Smooth muscle cell (in vitro differentiated cells): ENCODE results near the gene DCDC2B. TPM values are rescaled to one million over a fixed set of nuclear protein-coding genes. Genes with fewer than 3 reads are reported as not detected.
A peak's percentile ranks its signal among the peaks of the same experiment; 100 is the strongest.

Source experiments
- DNase-seq: peaks from one replicate; lab custom pipeline; 2025; ENCODE audit not compliant: unreplicated experiment; lab: John Stamatoyannopoulos, UW
- H2AFZ ChIP-seq: fragments of 200-600 bp; sonication (generic); 2 replicates; pipeline ENCODE4 v1.6.0; 2016; ENCODE audit warnings: antibody characterized with exemption, low read depth, mild to moderate bottlenecking
- H3F3A ChIP-seq: fragments of 200-600 bp; sonication (generic); 2 replicates; pipeline ENCODE4 v1.6.0; 2017; ENCODE audit warnings: antibody characterized with exemption, low read depth
- H3K27ac ChIP-seq: fragments of 200-600 bp; sonication (generic); 2 replicates; pipeline ENCODE4 v1.5.1; 2016; ENCODE audit warnings: low read depth, mild to moderate bottlenecking
- H3K27me3 ChIP-seq: fragments of 200-600 bp; sonication (generic); 2 replicates; pipeline ENCODE4 v1.6.1; 2016; ENCODE audit warnings: low read depth, mild to moderate bottlenecking
- H3K36me3 ChIP-seq: fragments of 200-600 bp; sonication (generic); 2 replicates; pipeline ENCODE4 v1.5.1; 2016; ENCODE audit warnings: low read depth
- H3K4me1 ChIP-seq: fragments of 200-600 bp; sonication (generic); 2 replicates; pipeline ENCODE4 v1.5.1; 2016; ENCODE audit warnings: low read depth
- H3K4me2 ChIP-seq: fragments of 200-600 bp; sonication (generic); 2 replicates; pipeline ENCODE4 v1.6.0; 2016; ENCODE audit warnings: mild to moderate bottlenecking
- H3K4me3 ChIP-seq: fragments of 200-600 bp; sonication (generic); 2 replicates; pipeline ENCODE4 v1.5.1; 2016; ENCODE audit warnings: mild to moderate bottlenecking
- H3K79me2 ChIP-seq: fragments of 200-600 bp; sonication (generic); 2 replicates; pipeline ENCODE4 v1.6.0; 2016; ENCODE audit warnings: low read depth, mild to moderate bottlenecking
- H3K9ac ChIP-seq: fragments of 200-600 bp; sonication (generic); 2 replicates; pipeline ENCODE4 v1.6.0; 2016; ENCODE audit warnings: low read depth
- H3K9me3 ChIP-seq: fragments of 200-600 bp; sonication (generic); replicated peaks from 2 replicates; pipeline ENCODE4 v1.5.1; 2016; ENCODE audit warnings: low read depth
- H4K20me1 ChIP-seq: fragments of 200-600 bp; sonication (generic); 2 replicates; pipeline ENCODE4 v1.6.0; 2016; ENCODE audit warnings: low read depth
- WGBS: methylation state at CpG from one replicate; pipeline ENCODE4 v1.1.7; 2016; ENCODE audit warnings: low lambda C conversion rate; 5-methylcytosine and 5-hydroxymethylcytosine counted together
- polyA plus RNA-seq: library from polyadenylated mRNA; unstranded; fragments of >200 nt; fragmentation: Nextera tagmentation; extraction: Ambion mirVana; gene quantifications from 2 replicates; pipeline ENCODE4 v1.2.1, GENCODE V29; 2016
- total RNA-seq: library from RNA; depleted of rRNA; stranded (reverse); fragments of >200 nt; gene quantifications from 2 replicates; pipeline ENCODE4 v1.2.3, GENCODE V29; 2014
- TF ChIP-seq, protein P1 (sequence below): fragments of 200-600 bp; sonication (generic); IDR thresholded peaks from 2 replicates; pipeline ENCODE4 v1.5.1; 2017; ENCODE audit warnings: borderline replicate concordance, mild to moderate bottlenecking, antibody characterized with exemption; ENCODE audit not compliant: insufficient read depth, poor library complexity, severe bottlenecking

DCDC2B gene
- total and polyA plus RNA-seq, 2 experiments from 2014 or later = not detected

DNA sequence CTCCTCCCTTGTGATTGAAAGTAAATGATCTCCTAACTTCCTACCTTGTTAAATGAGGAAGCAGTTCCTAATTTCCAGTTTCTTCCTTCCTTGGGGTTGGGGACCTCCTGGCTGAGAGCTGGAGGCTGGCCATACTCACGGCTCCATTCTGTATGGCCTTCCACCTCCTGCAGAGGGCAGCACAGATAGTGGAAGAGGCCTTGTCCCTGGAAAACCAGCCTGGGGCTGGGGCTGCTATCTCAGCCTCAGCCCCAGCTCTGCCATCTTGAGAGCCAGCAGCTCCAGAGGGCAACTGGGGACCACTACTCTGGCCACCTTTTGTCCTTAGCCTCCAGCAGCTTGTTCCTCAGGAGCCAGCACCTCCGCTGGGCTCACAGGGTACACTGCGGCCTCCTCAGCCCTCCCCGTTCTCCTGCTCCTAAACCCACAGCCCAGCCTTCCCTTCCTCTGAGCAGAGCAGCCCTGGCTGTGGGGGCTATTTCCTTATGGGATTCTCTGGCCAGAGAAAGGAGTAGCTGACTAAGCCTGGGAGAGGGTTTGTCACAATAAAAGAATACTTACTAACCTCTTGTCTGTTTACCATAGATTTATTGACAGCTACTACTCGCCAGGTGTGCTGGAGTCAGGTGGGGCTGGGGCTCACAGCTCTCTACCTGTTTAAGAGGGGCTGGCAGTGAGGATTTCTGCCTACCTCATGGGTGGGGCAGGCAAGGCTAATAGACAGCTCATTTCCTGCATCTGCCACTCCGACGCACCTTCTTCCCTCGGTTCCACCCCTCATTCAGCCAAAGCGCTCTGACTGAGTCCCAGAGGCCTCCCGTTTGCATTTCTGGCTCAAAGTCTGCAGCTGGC, 7.0 kb downstream of the DCDC2B start:
- TF ChIP-seq, protein P1, sequence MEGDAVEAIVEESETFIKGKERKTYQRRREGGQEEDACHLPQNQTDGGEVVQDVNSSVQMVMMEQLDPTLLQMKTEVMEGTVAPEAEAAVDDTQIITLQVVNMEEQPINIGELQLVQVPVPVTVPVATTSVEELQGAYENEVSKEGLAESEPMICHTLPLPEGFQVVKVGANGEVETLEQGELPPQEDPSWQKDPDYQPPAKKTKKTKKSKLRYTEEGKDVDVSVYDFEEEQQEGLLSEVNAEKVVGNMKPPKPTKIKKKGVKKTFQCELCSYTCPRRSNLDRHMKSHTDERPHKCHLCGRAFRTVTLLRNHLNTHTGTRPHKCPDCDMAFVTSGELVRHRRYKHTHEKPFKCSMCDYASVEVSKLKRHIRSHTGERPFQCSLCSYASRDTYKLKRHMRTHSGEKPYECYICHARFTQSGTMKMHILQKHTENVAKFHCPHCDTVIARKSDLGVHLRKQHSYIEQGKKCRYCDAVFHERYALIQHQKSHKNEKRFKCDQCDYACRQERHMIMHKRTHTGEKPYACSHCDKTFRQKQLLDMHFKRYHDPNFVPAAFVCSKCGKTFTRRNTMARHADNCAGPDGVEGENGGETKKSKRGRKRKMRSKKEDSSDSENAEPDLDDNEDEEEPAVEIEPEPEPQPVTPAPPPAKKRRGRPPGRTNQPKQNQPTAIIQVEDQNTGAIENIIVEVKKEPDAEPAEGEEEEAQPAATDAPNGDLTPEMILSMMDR = peak; percentile 73
- Histone ChIP-seq H3K4me1 (no peaks in the 10 kb centered on the region), H4K20me1 (no peaks in the 10 kb centered on the region), H3K36me3 (no peaks in the 10 kb centered on the region), H3K4me2 (no peak overlapping the region), H3F3A (no peaks in the 10 kb centered on the region), H3K4me3 (no peak overlapping the region), H3K27ac (no peak overlapping the region), H3K79me2 (peaks cover 14% of the 10 kb centered on the region), H2AFZ (no peak overlapping the region), H3K27me3 (no peaks in the 10 kb centered on the region), H3K9ac (no peak overlapping the region), H3K9me3 (no peaks in the 10 kb centered on the region)
- WGBS = 86% methylated on average over 10 of the region's 10 CpGs
- DNase-seq = no peak

DNA sequence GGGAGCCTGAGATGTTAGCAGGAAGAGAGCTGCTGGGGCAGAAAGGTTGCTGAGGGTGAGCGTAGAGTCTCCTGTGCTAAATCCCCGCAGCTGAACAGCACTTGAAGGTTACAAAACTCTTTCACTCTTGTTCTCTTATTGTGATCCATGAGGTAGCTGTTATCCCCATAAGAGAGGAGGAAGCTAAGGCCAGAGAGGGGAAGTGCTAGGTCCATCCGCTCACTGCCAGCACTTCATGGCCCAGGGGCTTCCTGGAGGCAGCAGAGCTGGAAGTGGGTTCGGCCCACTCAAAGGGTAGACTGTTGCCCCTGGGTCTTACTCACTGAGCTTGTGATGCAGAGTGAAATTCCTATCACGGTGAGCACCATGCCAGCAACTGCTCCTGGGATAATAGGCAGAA, 7.7 kb downstream of the DCDC2B start:
- no peak overlapping the region for H3K27ac ChIP-seq
- H3K27me3 ChIP-seq = no peaks in the 10 kb centered on the region
- H3K4me2 ChIP-seq = no peak overlapping the region
- H3K79me2 ChIP-seq = peaks cover 21% of the 10 kb centered on the region
- no peak overlapping the region for H3K9ac ChIP-seq
- no peaks in the 10 kb centered on the region for H3F3A ChIP-seq
- no peaks in the 10 kb centered on the region for H3K9me3 ChIP-seq
- DNase-seq = no peak
- peaks cover 6% of the 10 kb centered on the region for H3K4me1 ChIP-seq
- no peaks in the 10 kb centered on the region for H3K36me3 ChIP-seq
- no peak overlapping the region for H2AFZ ChIP-seq
- TF ChIP-seq, protein P1 = no peak
- 100% methylated on average over 5 of the region's 5 CpGs for WGBS
- no peak overlapping the region for H3K4me3 ChIP-seq
- H4K20me1 ChIP-seq = no peaks in the 10 kb centered on the region

DNA sequence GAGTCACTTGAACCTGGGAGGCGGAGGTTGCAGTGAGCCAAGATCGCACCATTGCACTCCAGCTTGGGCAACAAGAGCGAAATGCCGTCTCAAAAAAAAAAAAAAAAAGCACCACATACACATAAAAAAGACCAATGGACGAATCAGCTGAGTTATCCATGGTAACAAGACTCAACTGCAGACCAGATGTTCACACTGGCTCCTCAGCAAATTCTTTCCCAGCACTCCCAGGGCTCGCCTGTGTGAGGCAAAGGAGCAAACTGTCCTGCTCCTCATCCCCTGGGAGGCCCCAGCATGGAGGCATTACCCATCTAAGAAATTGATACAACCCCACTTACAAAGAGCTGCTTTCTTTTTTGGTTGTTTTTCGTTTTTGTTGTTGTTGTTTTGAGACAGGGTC, 10.1 kb downstream of the DCDC2B start:
- H3K27me3 ChIP-seq = no peaks in the 10 kb centered on the region
- H3F3A ChIP-seq = no peaks in the 10 kb centered on the region
- no peaks in the 10 kb centered on the region for H3K9me3 ChIP-seq
- no peak overlapping the region for H3K4me3 ChIP-seq
- no peak for DNase-seq
- TF ChIP-seq, protein P1 = no peak
- no peak overlapping the region for H3K4me2 ChIP-seq
- H3K9ac ChIP-seq = no peak overlapping the region
- H4K20me1 ChIP-seq = no peaks in the 10 kb centered on the region
- H3K27ac ChIP-seq = no peak overlapping the region
- no peak overlapping the region for H2AFZ ChIP-seq
- WGBS = 88% methylated on average over 7 of the region's 7 CpGs
- H3K4me1 ChIP-seq = peaks cover 15% of the 10 kb centered on the region
- H3K79me2 ChIP-seq = peaks cover 45% of the 10 kb centered on the region
- no peaks in the 10 kb centered on the region for H3K36me3 ChIP-seq
